HG03045 (cell line): Measurements from ENCODE around the gene CD93.

Experiments used
- ATAC-seq: cut with Tn5 transposase; IDR thresholded peaks from one replicate; pipeline ENCODE4 v1.9.1; 2021; ENCODE audit warnings: mild to moderate bottlenecking, moderate library complexity; ENCODE audit not compliant: unreplicated experiment

CD93 gene

DNA sequence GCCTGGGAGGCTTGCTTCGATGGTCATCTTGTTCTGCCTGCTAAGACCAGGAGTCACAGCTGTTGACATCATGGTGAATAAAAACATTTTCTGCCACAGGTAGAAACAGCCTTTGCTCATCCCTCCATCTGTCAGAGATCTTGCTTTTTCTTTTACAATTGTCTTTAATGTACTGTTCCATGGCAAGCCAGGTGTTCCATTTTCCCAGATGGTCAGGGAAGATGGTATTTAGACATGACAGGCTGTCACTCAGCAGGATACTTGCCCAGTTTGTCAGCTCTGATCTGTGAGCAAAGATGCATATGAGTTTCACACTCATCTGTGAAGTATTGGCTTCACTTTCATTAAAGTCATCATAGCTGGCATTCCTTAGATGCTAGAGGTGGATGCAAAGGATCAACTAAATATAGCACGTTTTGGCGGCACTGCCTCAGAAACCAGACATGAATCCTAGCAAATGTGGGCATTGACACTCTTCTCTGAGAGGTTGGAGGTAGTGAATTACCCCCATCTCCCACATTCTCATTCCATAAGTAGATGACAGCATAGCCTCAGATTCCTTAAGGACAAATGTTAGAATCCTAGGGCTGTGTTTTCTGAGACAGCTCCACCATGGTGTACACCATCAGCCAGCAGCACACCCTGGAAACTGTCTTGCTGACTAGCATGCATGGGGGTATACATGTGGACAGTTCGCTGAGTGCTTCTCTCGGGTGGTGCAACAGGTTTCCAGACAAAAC lies 46.8 kb downstream of the CD93 start:
- no peak for ATAC-seq

DNA sequence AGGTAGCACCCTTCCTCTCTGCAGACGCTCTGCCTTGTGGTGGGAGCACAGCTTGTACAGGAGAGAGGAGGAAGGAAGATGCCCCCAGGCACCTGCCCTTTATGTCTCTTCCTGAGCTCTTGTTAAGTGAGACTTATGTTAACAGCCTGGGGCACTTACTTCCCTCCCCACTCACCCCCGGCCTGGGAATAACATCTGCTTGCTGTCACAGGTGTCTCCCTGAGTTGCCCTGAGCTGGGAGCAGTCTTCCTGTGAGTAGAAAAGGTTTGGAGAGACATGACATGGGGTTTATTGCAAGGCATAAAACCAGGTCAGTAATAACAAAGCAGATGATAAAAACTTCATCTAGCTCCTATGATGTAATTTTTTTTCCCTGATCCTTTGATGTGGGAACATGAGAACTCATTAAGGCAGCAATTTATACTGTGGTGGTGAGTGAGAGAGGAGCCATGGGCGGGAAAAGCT lies 49.1 kb downstream of the CD93 start:
- ATAC-seq = no peak

DNA sequence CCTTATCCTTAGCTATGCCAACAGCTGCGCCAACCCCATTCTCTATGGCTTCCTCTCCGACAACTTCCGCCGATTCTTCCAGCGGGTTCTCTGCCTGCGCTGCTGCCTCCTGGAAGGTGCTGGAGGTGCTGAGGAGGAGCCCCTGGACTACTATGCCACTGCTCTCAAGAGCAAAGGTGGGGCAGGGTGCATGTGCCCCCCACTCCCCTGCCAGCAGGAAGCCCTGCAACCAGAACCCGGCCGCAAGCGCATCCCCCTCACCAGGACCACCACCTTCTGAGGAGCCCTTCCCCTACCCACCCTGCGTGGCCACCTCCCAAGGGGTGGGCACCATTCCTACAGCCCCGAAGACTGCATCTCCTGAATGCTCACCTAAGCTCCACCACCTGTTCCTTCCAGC lies 49.8 kb downstream of the CD93 start:
- ATAC-seq = no peak

DNA sequence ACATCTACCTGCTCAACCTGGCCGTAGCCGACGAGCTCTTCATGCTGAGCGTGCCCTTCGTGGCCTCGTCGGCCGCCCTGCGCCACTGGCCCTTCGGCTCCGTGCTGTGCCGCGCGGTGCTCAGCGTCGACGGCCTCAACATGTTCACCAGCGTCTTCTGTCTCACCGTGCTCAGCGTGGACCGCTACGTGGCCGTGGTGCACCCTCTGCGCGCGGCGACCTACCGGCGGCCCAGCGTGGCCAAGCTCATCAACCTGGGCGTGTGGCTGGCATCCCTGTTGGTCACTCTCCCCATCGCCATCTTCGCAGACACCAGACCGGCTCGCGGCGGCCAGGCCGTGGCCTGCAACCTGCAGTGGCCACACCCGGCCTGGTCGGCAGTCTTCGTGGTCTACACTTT lies 50.4 kb downstream of the CD93 start:
- ATAC-seq = no peak

DNA sequence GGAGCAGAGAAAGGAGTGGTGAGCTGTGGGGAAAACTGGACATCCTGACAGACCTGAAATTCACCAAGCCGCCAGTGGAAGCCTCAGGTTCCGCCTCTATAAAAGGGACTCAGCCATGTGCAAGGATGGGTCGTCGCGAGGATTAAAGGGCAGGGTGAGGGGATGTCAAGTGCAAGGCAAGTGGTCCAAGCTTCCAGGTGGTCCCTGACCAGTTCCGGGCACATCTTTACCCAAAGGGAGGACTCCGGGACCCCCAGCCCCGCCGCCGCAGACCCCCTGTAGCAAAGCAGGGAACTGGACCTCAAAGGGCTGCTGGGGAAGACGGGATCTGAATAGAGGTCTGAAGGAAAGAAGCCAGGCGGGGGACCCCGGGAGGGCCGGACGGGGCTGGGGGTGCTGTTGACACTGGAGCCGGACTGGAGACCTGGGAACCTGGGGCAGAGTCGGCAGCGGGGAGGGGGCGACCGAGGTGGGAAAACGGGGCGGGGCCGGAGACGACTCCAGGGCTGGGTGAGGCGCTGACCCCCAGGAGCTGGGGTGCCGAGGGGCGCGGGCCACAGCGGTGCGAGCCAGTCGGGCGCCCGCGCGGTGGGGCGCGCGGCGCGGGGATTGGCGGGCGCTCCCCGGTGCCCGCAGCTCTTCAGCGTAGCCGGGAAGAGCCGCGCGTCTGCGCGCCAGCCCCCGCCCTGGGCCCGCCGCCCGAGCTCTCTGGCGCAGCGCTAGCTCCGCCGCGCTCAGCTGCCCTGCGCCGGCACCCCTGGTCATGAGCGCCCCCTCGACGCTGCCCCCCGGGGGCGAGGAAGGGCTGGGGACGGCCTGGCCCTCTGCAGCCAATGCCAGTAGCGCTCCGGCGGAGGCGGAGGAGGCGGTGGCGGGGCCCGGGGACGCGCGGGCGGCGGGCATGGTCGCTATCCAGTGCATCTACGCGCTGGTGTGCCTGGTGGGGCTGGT lies 51.1 kb downstream of the CD93 start, which contains the start of gene SSTR4:
Gene SSTR4, plus strand, starts transcription at position 592 of the 951 bp plus-strand sequence. Its CDS starts 172 bp downstream, at position 764.
- ATAC-seq = no peak

DNA sequence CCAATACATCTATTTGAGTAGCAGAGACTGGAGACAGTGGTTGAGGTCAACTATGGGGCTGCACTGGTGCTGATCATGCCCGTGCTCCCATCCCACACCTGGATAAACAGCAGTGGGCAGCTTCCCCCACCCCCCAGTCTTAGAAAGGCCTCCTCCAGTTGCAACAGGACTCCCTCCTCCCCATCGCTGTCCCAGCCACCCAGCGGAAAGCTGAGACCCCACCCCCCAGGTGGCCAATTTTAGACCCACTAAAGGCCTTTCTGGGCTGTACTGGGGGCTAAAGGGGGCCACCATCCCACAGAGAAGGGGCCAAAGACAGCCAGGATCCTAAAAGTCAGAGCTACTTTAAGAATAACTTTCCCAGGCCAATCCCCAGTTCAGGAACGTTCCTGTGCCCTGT lies 52.2 kb downstream of the CD93 start:
- ATAC-seq = no peak

DNA sequence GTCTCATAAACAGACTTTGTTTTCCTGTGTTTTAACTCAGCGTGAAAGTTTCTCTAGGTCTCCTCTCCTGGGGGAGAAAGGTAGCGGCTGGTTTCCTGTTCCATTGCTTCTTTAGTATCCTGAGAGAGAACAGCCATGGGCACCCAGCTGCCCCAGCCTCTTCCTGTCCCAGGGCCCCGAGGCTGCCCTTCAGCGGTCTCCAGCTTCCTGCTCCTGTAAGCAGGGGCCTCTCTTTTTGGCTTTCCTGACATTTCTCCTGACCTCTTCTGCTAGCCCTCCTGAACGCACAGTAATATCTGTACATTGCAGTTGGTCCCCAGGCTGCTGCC lies 53.4 kb downstream of the CD93 start:
- no peak for ATAC-seq

DNA sequence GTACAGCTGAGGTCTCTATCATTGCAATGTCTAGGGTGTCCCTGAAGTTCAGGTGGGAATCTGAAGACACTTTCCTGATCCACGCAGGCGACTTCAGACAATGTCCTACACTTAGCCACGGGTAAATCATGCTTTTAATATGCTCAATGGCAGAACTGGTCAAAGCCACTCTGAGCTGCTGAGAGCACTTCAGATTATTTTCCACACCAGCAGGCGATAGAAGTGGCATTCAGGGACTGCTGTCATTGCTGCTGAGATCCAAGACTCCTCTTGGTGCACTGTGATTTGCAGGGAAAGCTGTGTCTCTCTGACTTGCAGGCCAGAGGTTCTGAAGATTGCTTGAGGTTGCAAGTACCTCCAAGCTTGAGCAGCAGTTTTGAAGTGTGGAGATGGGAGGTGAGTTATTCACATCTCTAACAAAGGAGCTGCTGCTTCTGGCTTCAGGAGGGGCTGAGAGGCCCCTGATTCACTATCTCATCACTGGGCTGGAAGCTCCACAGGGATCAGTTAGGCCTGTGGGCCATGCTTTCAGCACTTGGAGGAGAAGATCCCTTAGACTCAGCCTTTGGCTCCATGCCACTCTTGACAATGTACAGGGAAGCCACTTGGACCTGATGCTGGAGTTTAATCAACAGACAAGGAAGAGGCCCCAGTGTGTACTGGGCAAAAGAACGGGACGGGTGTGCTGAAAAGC lies 53.9 kb downstream of the CD93 start:
- ATAC-seq = no peak

DNA sequence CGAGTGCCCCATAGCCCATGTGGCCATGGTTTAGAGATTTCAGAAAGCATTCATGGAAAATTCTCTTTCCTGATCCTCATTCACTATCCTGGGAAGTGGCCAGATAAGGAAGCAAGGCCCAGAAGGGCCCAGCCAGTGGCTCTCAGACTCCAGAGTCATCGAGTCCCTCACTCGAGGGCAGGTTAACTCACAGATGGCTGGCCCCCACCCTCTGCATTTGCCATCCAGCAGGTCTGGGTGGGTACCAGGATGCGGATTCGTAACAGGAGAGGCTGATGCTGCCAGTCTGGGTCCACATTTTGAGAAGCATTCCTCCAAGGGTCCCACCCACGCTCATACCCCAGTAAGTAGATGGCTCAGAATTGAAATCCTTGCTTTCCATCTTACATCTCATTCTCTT lies 54.8 kb downstream of the CD93 start:
- ATAC-seq = no peak
